Right ventricle myocardium inferior (tissue), 1 donor: ENCODE data around the gene DGKG. TPM values are rescaled to one million over a fixed set of nuclear protein-coding genes. Genes with fewer than 3 reads are reported as not detected.
A peak's percentile ranks its signal among the peaks of the same experiment; 100 is the strongest.

Experiments
- ATAC-seq: fragments of 200-7000 bp; cut with Tn5 transposase; one replicate; pipeline ENCODE4 v1.9.1; 2020; ENCODE audit warnings: mild to moderate bottlenecking, moderate library complexity
- DNase-seq: peaks from one replicate; pipeline ENCODE4 v3.0.0; 2021; ENCODE audit errors: missing footprints
- intact Hi-C: fragments of 100-400 bp; cut with DNase I; formaldehyde crosslinking; loops from one replicate; pipeline ENCODE4 v1.11.0; 2022
- total RNA-seq: library from RNA; stranded (reverse); fragmentation: NEBNext Ultra II Directional; extraction: Animal tissue kit (Norgen Biotek cat#: 25700); gene quantifications from one replicate; pipeline ENCODE4 v1.2.1, GENCODE V29; 2021
- donor health status: DM: no; HTN: yes; CAD: no; lungs with severe emphysema.

The DGKG gene
- total RNA-seq, 1 donor from 2014 or later: 31.1 TPM

GRCh38 chr3:186257866-186258265, 104.2 kb downstream of the DGKG start:
- intact Hi-C loops: no loop called here
- no peak for DNase-seq
- no peak for ATAC-seq

GRCh38 chr3:186255703-186256331, 106.2 kb downstream of the DGKG start:
- ATAC-seq: no peak
- DNase-seq: no peak
- intact Hi-C loops: no loop called here

GRCh38 chr3:186254676-186255650, 107.1 kb downstream of the DGKG start:
- DNase-seq (no peak), ATAC-seq (peak; percentile 57)
- intact Hi-C loops: no loop called here

GRCh38 chr3:186251948-186252619, 110.0 kb downstream of the DGKG start:
- no peak for DNase-seq
- no peak for ATAC-seq
- intact Hi-C loops: no loop called here

GRCh38 chr3:186248850-186249249, 113.2 kb downstream of the DGKG start:
- intact Hi-C loops: no loop called here
- no peak for ATAC-seq
- DNase-seq: no peak

- intact Hi-C loops: no loop called here
- ATAC-seq: peak; percentile 40
- no peak for DNase-seq
Observed at GRCh38 chr3:186247821-186248814, 113.9 kb downstream of the DGKG start.

- DNase-seq (no peak), ATAC-seq (no peak)
- intact Hi-C loops: no loop called here
Observed at GRCh38 chr3:186246941-186247340, 115.1 kb downstream of the DGKG start.

GRCh38 chr3:186244016-186244415, 118.0 kb downstream of the DGKG start:
- no peak for DNase-seq
- intact Hi-C loops: no loop called here

GRCh38 chr3:186241910-186242821, 119.9 kb downstream of the DGKG start:
- intact Hi-C loops: loop anchor here (1.0 kb wide), 1 partner anchor 259 kb away; no protein-coding TSS in a partner anchor
- DNase-seq (peak; percentile 85), ATAC-seq (peak; percentile 92)

More at GRCh38 chr3:186244016-186244415, 118.0 kb downstream of the DGKG start:
- ATAC-seq: no peak

- ATAC-seq (peak; percentile 27), DNase-seq (no peak)
- intact Hi-C loops: no loop called here
Observed at GRCh38 chr3:186239321-186239720, 122.7 kb downstream of the DGKG start.

GRCh38 chr3:186237915-186238314, 124.1 kb downstream of the DGKG start:
- ATAC-seq: no peak
- DNase-seq: no peak
- intact Hi-C loops: loop anchor here (1.0 to 2.0 kb wide), 2 partner anchors 19 to 261 kb away; no protein-coding TSS in a partner anchor

- intact Hi-C loops: loop anchor here (1.0 to 2.0 kb wide), 2 partner anchors 18 to 259 kb away; no protein-coding TSS in a partner anchor
- peak; percentile 72 for ATAC-seq
- DNase-seq: no peak
Observed at GRCh38 chr3:186236357-186237020, 125.5 kb downstream of the DGKG start.

- no peak for ATAC-seq
- intact Hi-C loops: no loop called here
- DNase-seq: no peak
Observed at GRCh38 chr3:186235554-186235953, 126.5 kb downstream of the DGKG start.

- ATAC-seq: no peak
- intact Hi-C loops: no loop called here
- no peak for DNase-seq
Observed at GRCh38 chr3:186234152-186234551, 127.9 kb downstream of the DGKG start.

- intact Hi-C loops: no loop called here
- ATAC-seq (no peak), DNase-seq (no peak)
Observed at GRCh38 chr3:186226482-186226881, 135.6 kb downstream of the DGKG start.

- DNase-seq (no peak), ATAC-seq (no peak)
- intact Hi-C loops: no loop called here
Observed at GRCh38 chr3:186225603-186226002, 136.4 kb downstream of the DGKG start.
